GM18861 (cell line): ENCODE results near the gene GPC3.
"Not testable (repeated sequence)": the region's sequence is repeated elsewhere in the genome, so short reads cannot be mapped to it uniquely, and the experiment has no call there.

Experiments
- ATAC-seq: cut with Tn5 transposase; IDR thresholded peaks from one replicate; pipeline ENCODE4 v1.9.1; 2021; ENCODE audit not compliant: unreplicated experiment

Gene GPC3

GRCh38 chrX:133533249-133533648 is 452.1 kb downstream of the GPC3 start:
- no peak for ATAC-seq

DNA sequence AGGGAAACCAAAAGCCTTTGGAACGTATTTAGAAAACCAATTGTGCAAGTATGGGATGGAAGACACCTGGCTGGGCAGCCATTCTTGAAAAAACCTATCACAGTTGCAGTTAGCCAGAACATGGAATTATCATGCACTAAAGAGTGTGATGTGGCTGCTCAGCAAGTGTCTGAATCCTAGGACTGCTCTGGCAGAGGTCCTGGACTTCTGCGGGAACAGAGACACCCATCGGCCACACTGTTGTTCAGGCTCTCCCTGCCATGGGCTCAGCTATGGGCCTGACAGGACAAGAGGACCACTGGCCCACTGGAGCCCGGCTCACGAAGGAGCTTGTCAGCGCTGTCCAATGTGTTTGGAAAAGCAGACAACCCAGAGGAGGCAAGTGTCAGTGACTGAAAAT is 454.4 kb downstream of the GPC3 start:
- no peak for ATAC-seq

- ATAC-seq: no peak
Measured at GRCh38 chrX:133529578-133529977, 455.8 kb downstream of the GPC3 start.

- ATAC-seq: no peak
Measured at GRCh38 chrX:133527825-133528224, 457.6 kb downstream of the GPC3 start.

DNA sequence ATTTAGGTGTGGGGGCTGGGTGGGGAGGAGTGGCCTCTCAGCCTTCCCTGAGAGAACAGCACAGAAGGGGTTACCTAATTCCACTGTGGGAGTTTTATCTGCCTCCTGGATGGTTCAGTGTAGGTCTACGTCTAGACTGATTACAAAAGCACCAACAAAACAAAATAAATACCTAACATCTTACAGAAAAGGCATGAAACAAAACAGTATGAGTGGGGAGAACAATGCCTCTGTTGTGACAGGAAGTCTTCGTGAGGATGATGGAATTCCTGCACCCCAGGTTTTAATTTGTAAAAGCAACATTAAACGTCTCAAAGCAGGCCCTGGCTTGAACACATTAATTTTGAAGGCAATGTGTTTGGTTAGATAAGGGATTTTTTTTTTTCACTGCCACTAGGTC is 458.0 kb downstream of the GPC3 start:
- no peak for ATAC-seq

- not testable (repeated sequence) for ATAC-seq
Measured at GRCh38 chrX:133526773-133527172, 458.6 kb downstream of the GPC3 start.

DNA sequence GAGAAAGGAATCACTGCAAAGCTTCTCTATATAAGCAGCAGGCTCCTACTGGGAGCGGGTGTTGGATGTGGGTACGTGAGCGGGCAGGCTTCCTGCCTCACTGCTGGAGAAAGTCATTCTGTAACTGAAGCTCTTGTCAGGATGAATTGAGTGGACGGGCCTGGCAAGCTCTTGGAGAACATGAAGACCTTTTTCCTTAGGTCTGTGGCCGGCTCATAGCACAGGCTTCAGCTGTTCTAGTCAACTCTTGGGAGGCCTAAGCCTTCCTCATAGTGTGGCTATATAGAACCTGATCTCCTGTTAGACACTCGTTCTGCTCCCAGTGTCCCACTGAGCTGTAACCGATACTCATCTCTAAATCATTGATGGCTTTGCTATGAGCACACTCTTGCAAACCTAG is 461.9 kb downstream of the GPC3 start:
- ATAC-seq: no peak

DNA sequence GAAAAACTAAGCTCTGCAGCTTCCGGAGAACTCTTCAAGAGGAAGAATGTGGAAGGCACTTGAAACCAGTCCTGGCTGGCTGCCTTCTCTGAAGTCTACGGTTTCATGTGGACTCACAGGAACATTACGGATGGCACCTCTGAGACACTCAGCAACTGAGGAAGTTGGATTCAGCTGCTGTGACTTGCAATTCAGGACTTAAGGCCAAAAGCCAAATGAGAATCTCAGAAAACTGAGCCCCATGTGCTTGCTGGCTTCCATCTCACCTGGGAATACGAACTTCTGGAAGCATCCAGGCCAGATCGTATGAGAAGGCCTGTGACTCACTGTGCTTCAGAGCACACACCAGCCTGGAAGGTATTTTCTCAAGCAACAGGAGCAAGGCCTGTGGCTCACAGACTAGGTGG is 462.3 kb downstream of the GPC3 start:
- ATAC-seq: no peak

DNA sequence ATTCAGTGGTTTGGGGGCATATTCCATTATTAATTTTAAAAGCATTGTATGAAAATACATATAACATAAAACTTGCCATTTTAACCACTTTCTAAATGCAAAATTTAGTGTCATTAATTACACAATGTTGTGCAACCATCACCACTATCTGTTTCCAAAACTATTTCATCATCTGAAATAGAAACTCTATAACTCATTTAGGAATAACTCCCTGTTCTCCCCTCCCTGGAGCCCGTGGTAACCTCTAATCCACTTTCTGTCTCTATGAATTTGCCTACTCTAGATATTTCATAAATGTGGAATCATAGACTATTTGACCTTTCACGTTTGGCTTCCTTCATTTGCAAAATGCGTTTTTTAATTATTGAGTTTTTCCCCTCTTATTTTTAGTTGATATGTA is 468.7 kb downstream of the GPC3 start:
- no peak for ATAC-seq

- no peak for ATAC-seq
Measured at GRCh38 chrX:133514486-133514885, 470.9 kb downstream of the GPC3 start.

GRCh38 chrX:133513123-133513522 is 472.3 kb downstream of the GPC3 start:
- no peak for ATAC-seq

GRCh38 chrX:133511041-133511440 is 474.4 kb downstream of the GPC3 start:
- no peak for ATAC-seq

DNA sequence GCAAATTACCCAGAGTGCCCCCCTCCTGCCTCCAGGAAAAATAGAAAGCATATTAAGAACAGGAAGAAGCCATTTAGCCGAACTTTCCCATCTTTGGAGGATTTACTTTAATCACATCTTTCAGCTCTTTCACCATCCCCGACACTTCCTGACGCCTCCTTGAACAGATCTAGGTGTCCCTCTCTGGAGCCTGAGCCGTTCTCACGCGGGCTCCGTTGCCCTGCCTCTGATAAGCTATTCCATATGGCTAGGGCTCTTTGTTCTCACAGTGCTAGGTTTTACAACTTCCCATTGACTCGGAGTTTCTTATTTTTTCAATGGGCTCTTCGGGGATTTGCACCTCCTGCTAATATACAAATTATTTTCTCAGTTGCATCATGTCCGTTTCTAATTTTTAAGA is 488.0 kb downstream of the GPC3 start:
- no peak for ATAC-seq

GRCh38 chrX:133495464-133496391 is 489.7 kb downstream of the GPC3 start:
- no peak for ATAC-seq

GRCh38 chrX:133493366-133493765 is 492.0 kb downstream of the GPC3 start:
- no peak for ATAC-seq

GRCh38 chrX:133490955-133491354 is 494.4 kb downstream of the GPC3 start:
- ATAC-seq: no peak
